Measurements from ENCODE around the gene GLTPD2.

Gene GLTPD2

DNA sequence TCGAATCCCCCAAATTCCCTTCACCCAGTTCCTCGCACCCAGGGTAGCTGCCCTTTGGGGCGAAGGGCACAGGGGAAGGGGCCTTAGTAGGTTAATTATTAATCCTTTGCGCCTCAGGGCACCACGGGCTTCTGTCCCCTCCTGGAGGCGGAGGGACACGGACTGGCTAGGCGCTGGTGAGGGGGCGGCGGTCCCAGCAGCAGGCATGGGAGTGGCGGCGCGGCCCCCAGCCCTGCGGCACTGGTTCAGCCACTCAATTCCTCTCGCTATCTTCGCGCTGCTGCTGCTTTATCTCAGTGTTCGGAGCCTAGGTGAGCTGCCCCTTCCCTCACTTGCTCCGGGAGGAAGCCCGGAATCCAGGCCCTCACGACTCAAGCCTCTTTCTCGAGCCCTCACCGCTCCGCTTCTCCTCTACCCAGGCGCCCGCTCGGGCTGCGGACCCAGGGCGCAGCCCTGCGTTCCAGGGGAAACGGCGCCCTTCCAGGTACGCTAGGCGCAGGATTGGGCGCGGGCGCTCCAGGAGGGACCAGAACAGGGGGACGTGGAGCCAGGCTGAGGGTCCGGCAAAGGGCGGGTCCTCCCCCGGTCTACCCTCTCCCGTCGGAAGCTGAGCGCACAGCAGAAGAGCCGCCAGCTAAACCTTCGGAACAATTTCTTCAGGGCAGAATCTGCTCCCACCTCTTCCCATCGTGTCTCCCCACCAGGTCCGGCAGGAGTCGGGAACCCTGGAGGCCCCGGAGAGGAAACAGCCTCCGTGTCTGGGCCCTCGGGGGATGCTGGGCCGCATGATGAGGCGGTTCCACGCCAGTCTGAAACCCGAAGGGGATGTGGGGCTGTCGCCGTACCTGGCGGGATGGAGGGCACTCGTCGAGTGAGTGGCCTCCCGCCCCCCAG lies at the start of gene GLTPD2:
GLTPD2 (plus strand) TSS at position 158 of the 894 bp plus-strand sequence; CDS start at position 206, 48 bp downstream.
- DNase-seq (ENCODE audit: low read depth), result no peak

DNA sequence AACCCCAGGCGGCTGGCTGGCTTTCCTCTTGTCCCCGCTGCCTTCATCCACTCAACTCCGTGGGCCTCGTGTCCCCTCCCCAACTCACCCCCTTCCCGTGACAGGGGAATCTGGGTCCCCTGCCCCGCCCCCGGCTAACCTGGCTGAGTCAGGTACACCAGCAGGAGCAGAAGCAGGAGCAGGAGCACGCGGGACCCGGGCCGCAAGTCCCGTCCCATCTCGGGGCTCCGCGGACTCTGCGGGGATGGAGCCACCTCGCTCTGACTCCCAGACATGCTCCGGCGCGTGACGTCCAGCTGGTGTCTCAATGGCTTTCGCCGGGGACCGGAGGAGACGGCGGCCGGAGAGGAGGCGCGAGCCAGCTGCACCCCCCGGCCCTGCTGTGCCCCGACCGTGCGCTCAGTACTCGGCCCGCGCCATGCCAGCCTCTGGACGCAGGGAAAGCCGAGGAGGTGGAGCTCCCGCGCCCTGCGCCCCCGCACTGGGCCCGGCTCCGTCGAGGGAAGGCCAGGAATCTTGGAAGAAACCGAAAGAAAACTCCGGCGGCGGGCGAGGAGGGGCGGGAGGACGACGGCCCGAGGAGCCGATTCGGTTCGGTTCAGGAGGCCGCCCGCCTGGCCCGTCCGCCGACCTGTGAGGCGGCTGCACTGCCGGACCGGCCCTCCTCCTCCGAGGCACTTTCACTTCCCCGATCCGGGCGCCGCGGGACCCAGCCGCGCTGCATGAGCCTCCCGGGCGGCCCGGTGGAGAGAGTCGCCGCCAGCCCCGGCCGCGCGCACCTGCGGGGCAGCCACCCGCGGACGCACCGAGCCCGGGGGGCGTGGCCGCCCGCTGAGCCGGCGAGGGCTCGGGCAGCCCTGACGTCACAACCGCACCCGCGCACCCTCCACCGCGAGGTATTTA lies 49.4 kb upstream of the GLTPD2 start, which contains the start of the genes CXCL16 and ZMYND15:
CXCL16 (minus strand) TSS at position 807 of the 903 bp plus-strand sequence; CDS start at position 218, 589 bp downstream.
ZMYND15 (plus strand) TSS at position 712 of the 903 bp plus-strand sequence. CDS start 716 bp downstream, outside the sequence.
- peak; percentile 28 for DNase-seq (ENCODE audit: low read depth)

DNA sequence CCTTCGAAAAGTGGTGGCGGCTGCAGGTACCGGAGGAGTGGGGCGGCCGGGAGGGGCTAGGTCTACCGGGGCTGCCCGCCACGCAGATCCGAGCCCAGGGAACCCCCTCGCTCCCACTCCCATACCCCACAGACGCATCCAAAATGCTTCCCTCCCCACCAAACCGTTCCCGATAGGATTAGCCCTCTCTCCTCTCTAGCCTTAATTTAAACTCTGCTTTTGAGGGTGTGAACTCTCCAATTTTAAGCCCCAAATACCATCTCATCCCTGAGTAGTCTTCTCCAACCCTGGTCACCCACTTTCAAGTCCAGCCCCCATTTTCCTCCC lies 48.8 kb upstream of the GLTPD2 start:
- no peak for DNase-seq (ENCODE audit: low read depth)

DNA sequence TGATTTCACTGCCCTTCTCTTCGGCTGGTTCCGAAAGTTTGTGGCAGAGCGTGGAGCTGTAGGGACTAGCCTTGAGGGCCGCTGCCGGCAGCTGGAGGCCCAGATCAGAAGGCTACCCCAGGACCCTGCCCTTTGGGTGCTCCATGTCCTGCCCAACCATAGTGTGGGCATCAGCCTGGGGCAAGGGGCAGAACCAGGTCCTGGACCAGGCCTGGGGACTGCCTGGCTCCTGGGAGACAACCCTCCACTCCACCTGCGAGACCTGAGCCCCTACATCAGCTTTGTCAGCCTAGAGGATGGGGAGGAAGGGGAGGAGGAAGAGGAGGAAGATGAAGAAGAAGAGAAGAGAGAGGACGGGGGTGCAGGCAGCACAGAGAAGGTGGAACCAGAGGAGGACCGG lies 48.2 kb upstream of the GLTPD2 start:
- no peak for DNase-seq (ENCODE audit: low read depth)

DNA sequence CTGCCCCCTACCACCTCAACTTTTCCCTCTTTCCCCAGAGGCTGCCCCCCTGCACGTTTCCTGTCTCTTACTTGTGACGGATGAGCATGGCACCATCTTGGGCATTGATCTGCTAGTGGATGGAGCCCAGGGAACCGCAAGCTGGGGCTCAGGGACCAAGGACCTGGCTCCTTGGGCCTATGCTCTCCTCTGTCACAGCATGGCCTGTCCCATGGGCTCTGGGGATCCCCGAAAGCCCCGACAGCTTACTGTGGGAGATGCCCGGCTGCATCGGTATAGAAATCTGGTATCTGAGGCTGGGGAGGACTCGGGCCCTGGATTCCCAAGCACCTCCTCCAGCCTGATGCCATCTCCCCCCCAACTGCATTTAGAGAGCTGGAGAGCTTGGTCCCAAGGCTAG lies 47.2 kb upstream of the GLTPD2 start:
- no peak for DNase-seq (ENCODE audit: low read depth)

DNA sequence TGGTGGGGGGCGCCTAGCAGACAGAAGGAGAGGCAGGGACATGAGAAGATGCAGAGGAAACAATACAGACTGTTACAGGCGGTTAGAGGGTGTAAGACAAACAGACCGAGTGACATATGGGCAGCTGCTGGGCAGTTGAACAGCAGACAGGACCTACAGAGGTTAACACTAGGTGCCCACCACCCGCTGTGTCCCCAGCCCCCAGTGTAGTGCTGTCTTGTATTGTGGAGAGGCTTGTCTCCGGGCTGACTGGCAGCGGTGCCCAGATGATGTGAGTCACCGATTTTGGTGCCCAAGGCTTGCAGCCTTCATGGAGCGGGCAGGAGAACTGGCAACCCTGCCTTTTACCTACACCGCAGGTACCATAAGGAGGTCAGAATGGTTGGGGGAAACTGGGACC lies 46.6 kb upstream of the GLTPD2 start:
- no peak for DNase-seq (ENCODE audit: low read depth)

DNA sequence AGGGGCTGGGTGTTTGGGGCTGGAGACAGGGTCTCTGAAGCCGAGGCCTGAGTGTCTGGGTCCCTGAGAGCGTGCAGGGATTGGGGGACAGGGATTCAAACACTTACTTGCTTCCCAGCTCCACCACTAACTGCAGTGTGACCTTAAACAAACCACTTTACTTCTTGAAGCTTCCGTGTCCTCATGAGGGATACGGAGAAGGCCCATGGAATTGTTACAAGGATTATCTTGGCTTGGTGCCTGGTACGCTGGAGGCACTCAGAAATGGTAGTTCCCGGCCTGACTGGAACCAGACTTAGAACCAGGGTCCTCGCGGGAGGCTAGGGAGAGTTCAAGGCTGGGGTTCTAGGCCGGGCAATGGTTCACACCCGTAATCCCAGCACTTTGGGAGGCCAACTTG lies 46.1 kb upstream of the GLTPD2 start:
- DNase-seq (ENCODE audit: low read depth), result peak; percentile 14

DNA sequence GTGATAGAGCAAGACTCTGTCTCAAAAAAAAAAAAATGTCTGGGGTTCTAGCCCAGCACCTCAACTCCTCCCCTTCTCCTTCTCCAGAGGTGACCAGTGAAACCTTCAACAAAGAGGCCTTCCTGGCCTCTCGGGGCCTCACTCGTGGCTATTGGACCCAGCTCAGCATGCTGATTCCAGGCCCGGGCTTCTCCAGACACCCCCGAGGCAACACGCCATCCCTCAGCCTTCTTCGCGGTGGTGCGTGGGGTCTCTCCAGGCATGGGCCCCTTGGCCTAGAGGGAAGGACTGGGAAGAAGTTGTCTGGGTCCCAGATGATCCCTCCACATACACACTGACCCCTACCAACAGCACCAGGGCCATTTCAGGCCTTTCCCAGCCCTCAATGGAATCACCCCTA lies 45.5 kb upstream of the GLTPD2 start:
- DNase-seq (ENCODE audit: low read depth), result no peak

DNA sequence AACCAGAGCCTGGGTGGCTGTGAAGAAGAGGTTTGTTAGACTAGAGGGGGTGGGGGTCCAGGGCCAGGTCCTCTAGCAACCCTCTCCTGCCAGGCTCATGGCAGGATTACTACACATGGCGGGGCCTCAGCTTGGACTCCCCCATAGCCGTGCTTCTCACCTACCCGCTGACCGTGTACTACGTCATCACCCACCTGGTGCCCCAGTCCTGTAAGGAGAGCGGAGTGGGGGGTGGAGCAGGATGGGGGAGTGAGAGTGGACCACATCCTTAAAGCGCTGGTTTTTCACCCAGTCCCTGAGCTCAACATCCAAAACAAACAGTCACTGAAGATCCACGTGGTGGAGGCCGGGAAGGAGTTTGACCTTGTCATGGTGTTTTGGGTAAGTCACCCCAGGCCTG lies 44.9 kb upstream of the GLTPD2 start:
- no peak for DNase-seq (ENCODE audit: low read depth)

DNA sequence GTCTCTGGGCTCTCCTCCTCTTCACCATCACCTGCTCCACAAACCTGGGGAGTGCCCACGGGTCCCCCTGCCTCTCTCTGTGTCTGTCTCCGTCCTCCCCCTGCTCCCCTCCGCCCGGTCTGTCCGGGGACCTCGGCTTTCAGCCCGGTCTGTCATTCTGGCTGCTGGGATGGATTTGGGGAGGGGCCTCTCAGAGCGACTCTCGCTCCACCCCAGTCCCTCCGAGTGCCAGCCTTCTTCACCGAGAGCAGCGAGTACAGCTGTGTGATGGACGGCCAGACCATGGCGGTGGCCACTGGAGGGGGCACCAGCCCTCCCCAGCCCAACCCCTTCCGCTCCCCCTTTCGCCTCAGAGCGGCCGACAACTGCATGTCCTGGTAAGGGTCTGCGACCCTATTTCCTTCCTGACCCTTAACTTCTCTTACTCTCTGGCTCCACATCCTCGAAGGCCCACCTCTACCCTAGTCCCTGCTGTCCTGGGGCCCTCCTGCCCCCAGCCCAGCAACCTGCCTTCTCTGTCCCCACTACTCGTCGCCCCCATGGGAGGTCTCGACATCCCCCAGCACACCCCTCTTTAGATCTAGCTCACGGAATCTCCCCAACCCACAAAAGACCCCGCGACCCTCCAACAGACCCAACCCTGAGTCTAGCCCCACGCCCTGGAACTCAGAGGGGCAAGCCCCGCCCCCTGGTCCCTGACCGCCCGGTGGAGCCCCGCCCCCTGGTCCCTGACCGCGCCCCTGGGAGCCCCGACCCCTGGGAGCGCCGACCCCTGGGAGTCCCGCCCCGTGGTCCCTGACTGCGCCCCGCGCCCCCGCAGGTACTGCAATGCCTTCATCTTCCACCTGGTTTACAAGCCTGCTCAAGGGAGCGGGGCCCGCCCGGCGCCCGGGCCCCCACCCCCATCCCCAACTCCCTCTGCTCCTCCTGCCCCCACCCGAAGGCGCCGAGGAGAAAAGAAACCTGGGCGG lies 43.5 kb upstream of the GLTPD2 start:
- no peak for DNase-seq (ENCODE audit: low read depth)

DNA sequence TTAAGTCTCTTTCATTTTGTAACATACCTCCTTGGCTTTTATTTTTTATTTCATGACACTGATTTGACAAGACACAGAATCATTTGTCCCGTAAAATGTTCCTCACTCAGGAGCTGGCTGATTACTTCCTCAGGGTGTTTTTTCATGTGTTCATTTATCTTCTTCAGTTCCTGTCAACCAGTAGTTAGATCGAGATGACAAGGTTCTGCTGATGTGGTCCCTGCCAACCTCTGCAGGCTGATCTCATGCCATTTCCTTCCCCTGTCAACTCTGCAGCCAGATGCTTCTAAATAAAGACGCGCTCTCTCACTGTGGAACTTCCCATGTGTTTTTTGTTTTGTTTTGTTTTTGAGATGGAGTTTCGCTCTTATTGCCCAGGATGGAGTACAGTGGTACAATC lies 40.9 kb upstream of the GLTPD2 start:
- DNase-seq (ENCODE audit: low read depth), result no peak

DNA sequence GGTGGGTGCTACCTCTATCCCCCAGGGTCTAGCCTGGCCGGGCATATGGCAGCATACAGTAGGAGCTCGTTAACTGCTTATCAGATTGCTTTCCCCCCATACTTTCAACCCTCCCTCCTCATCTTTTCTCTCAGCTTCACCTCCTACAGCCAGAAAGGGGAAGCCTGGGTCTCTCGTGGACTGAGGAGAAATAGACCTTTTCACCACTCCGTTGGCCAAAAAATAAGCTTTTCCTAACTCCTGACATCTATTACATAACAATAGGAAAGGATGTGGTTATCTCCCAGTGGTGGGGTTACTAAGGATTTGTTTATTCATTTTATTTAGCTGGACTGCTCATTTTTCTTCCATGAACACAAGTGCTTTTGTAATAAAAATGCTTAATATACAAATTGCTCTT lies 40.1 kb upstream of the GLTPD2 start:
- no peak for DNase-seq (ENCODE audit: low read depth)

DNA sequence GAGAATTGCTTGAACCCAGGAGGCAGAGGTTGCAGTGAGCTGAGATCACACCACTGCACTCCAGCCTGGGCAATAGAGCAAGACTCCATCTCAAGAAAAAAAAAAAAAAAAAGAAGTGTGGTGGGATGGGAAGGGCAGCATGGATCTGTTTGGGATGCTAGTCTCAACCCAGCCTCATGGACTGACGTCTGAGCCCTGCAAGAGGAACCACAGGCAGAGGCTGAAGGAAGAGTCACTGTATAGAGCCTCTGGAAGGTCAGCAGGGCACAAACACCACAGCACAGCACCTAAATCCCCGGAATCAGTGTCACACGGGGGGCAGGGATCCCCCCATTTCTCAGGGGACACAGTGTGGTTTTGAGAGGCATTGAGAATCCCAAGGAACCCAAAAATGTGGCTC lies 38.2 kb upstream of the GLTPD2 start:
- no peak for DNase-seq (ENCODE audit: low read depth)

DNA sequence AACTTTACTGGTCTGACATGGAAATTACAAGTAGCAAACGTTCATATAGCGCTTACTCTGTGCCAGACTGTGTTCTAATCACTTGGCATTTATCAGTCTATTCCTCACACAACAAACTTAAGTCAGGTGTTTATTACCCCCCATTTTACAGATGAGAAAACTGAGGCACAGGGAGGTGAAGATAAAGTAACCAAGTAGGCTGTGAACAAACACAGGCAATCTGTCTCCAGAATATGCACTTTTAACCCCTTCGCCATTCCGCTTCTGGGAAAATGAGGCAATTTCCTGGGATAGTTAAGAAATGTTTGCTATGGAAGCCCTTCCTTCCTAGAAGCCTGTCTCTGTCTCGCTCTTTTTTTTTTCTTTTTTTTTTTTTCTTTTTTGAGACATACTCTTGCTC lies 36.8 kb upstream of the GLTPD2 start:
- no peak for DNase-seq (ENCODE audit: low read depth)

DNA sequence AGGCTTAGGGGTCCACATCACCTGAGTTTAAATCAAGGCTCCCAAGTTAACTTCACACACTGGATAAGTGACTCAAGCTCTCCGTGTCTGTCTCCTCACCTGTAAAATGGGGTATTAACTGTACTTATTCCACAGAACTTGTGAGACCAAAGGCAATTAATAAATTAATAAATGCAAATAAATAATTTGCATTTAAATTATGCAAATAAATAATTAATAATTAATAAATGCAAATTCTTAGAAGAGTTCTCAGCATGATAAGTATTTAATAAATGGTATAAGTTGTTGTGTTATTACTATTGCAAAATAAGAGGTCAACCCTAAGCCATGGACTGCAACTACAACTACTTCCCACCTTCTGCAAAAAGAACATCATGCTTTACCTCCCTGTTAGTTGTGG lies 35.4 kb upstream of the GLTPD2 start:
- no peak for DNase-seq (ENCODE audit: low read depth)

DNA sequence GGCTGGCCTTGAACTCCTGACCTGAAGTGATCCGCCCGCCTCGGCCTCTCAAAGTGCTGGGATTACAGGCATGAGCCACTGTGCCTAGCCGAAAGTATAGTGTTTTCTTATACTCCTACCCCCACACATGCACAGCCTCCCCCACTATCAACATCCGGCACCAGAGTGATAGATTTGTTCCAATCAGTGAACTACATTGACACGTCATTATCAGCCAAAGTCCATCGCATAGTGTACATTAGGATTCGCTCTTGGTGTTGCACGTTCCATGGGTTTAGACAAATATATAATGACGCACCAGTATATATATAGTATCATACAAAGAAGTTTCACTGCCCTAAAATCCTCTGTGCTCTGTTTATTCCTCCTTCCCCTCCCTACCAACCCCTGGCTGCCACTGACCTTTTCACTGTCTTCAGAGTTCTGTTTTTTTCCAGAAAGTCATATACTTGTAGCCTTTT lies 29.0 kb upstream of the GLTPD2 start:
- DNase-seq (ENCODE audit: low read depth), result no peak

DNA sequence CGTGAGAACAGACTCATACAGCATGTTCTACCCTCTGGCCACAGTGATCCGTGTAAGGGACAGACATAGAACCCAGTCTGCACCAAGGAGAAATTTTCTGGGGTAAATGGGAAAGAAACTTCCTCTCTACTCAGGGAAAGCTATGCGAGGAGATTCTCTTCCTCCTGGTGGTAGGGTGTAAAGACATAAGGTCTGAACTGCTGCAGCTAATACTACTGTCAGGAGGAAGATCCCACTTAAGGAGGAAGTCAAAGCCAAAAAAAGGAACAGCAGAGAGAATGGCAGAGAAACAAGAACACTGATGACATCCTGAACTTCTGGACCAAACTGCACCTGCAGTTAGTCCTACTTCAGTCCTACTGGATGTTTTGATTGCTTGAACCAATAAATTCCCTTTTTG lies 24.2 kb upstream of the GLTPD2 start:
- no peak for DNase-seq (ENCODE audit: low read depth)

DNA sequence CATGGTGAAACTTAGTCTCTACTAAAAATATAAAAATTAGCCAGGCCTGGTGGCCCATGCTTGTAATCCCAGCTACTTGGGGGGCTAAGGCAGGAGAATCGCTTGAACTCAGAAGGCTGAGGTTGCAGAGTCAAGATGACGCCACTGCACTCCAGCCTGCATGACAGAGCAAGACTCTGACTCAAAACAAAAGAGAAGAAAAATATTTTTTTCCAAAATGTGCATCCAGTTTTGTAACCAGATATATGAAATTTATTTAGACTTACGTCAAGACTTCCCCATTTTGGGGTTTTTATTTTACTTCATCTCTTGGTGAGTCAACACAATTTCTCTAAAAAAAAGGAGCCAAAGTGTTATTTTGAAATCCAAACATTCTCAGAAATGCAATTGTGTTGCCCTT lies 22.6 kb upstream of the GLTPD2 start:
- DNase-seq (ENCODE audit: low read depth), result no peak

DNA sequence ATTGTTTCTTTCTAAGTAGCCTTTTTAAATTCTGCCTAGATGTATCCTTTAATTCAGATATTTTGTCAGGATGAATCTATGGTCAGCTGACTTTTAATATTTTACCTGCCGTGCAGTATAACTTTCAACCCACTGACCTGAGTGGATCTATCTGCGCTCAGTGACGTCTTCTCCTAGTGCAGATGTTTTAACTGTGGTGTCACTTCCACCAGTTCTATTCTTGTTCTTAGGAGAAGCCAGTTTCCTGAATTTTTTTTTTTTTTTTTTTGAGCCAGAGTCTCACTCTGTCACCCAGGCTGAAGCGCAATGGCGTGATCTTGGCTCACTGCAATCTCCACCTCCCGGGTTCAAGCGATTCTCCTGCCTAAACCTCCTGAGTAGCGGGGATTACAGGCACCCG lies 22.0 kb upstream of the GLTPD2 start:
- DNase-seq (ENCODE audit: low read depth), result no peak

DNA sequence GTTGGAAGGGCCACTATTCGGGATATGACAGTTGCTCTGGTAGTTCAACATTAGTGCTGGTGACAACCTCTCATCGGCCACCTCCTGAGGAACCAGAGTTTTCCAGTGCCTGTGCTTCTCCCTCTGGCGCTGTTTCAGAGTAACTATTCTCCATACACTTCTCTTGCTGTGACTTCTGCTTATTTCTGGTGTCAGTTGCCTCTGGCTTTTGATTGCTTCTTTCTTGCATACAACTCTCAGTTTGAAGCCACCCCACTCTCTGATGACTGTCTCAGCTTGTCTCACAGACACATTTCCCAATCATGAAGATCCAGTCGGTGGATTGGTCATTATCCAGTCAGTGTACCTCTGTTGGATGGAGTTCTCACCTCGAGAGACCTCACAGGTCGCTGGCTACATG lies 20.5 kb upstream of the GLTPD2 start:
- DNase-seq (ENCODE audit: low read depth), result no peak

DNA sequence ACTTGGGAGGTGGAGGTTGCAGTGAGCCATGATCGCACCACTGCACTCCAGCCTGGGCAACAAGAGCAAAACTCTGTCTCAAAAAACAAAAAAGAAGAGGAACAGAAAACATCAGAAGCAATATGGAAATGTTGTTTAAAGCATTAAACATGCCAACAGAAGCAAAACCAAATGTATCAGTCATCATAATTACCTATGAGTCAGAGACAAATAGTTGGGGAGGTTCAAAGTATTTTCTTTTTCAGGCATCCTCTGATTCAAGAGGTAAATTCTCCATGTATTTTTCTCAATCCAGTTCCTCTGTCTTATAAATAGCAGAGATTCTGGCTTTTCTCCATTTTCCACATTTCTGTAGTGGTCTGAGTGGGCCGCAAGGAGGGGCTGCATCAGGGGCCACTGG lies 19.1 kb upstream of the GLTPD2 start:
- no peak for DNase-seq (ENCODE audit: low read depth)

Measured in stromal cell of bone marrow (primary cell).